ENCODE data around the gene COX14.

GRCh38 chr12:50129290-50129689, 17.3 kb downstream of the COX14 start:
- TF ChIP-seq CTCF (IDR thresholded peaks at IDR 0.05 in 2 of 3, conservative IDR thresholded peaks at IDR 0.05 in 1 of 3; ENCODE audit: control insufficient read depth in 2 of 3, extremely low read depth in 1 of 3, insufficient read depth in 1 of 3, low read depth in 3 of 3, low read length in 3 of 3) (no peak), PBX3 (IDR thresholded peaks at IDR 0.05; ENCODE audit: insufficient replicate concordance, low read depth, low read length) (no peak), POLR2AphosphoS5 (IDR thresholded peaks at IDR 0.05; ENCODE audit: low read length) (no peak), PRDM15 (CRISPR knock-in tag; IDR thresholded peaks at IDR 0.05) (no peak), HCFC1 (IDR thresholded peaks at IDR 0.05; ENCODE audit: low read length) (no peak), E4F1 (IDR thresholded peaks at IDR 0.05; ENCODE audit: borderline replicate concordance, partially characterized antibody) (no peak), ATF3 (IDR thresholded peaks at IDR 0.05; ENCODE audit: borderline replicate concordance, extremely low read depth, low read depth, low read length) (no peak), EP300 (IDR thresholded peaks at IDR 0.05; ENCODE audit: borderline replicate concordance in 1 of 2, control insufficient read depth in 1 of 2, low read depth in 2 of 2, low read length in 2 of 2) (no peak), SP1 (IDR thresholded peaks at IDR 0.05; ENCODE audit: low read depth, low read length) (no peak), RAD21 (IDR thresholded peaks at IDR 0.05; ENCODE audit: insufficient read depth, low read depth, low read length) (no peak), REST (IDR thresholded peaks at IDR 0.05; ENCODE audit: low read depth, low read length) (no peak), POLR2A (IDR thresholded peaks at IDR 0.05; ENCODE audit: low read depth, low read length) (no peak), TARDBP (IDR thresholded peaks at IDR 0.05; ENCODE audit: borderline replicate concordance) (no peak)
